Measurements from ENCODE around the gene FAF1.

The FAF1 gene

DNA sequence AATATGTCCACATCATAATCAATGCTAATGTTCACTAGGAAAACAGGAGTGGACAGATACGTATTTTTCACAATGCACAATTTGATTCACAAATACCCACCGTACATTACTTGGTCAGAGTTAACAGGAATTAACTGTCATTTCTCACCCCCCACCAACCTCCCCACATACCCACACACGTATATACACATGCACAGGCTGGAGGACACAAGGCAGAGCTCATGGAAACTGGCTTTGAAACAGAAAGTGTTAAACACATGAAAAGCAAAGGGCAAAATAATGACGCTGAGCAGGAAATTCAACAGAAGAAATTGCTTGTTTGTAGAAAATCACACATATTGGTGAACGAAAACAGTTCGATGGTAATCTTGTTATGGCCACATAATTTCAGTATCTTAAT is 348.4 kb downstream of the FAF1 start:
- no peak for DNase-seq

- DNase-seq = no peak
Measured at GRCh38 chr1:50610563-50610962, 349.5 kb downstream of the FAF1 start.

GRCh38 chr1:50609508-50609907 is 350.6 kb downstream of the FAF1 start:
- no peak for DNase-seq

DNA sequence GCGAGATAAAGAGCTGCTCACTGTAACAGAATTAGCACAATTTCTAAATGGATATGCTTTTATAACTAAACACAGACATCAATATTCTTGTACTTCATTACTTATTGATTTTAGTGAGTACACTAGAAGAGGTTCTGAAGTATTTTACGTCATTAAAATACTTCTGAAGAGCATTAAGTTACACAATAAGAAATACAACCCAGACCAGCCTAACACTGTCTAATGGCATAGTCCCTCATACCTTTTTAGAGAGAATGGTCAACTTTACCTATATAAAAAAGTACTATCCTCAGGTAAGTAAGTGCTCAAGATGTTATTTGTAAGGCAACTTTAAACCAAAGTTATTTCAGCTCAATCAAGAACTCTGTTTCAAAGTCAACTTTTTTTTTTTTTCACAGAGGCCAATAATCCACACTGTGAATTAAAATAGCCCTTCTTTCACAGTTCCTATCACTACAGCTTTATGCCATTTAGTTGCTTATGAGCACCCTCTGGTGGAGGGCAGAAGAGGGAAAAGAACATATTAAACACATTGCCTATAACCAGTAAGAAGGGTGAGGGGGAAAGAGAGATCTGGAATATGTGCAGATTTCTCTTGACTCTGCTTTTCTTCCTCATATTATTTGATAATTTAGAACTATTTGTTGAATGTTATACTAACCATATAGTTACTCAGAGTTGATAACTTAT is 354.7 kb downstream of the FAF1 start:
- no peak for DNase-seq

- DNase-seq = no peak
Measured at GRCh38 chr1:50604580-50604979, 355.5 kb downstream of the FAF1 start.

- no peak for DNase-seq
Measured at GRCh38 chr1:50603274-50604271, 356.5 kb downstream of the FAF1 start.

DNA sequence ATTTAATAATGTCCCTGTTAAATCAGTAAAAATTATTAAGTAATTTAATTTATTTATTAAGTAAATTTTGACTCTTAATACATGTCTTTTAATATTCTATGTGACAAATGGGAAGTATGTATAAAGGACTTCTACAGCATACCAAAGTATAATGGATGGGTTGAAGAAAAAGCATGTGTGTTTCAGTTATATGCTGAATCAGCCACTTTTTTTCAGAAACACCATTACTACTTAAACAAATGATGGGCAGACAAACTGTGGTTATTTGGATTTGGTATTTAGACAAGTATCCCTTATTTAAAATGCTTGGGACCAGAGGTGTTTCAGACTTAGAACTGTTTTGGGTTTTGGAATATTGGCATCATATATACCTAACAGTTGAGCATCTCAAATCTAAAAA is 360.5 kb downstream of the FAF1 start:
- no peak for DNase-seq

- DNase-seq = no peak
Measured at GRCh38 chr1:50595874-50596273, 364.2 kb downstream of the FAF1 start.

DNA sequence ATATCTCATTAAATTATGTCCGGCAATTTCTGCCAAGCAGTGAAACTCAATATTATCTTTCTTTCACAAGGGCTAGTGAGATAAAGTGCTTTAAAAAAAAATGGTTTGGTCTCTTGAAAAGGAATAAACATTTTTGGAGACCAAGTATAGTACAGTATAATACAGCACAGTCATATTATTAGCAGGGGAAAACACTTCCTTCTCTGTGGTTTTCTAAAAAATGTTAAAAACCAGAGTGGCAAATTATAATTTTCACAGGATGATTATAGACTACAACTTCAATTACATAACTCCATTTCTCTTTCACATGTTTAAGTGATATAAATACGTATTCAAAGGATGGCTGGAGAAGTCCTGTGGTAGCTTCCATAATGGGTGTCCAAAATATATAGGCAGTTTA is 366.6 kb downstream of the FAF1 start:
- no peak for DNase-seq

DNA sequence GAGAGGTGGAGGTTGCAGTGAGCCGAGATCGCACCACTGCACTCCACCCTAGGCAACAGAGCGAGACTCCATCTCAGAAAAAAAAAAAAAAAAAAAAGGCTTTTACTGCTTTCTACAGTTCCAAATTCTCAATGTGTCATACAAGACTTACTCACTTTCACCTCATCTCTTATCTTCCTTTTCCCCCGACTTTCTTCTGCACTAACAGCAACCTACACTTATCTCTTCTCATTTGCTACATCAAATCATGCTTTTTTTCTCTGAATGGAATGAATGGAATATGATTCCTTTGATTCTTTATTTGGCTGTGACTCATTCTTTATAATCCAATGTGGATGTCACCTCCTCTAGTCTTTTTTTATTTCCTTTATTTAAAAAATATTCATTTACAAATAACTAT is 368.5 kb downstream of the FAF1 start:
- no peak for DNase-seq

GRCh38 chr1:50582346-50582745 is 377.7 kb downstream of the FAF1 start:
- DNase-seq = no peak

DNA sequence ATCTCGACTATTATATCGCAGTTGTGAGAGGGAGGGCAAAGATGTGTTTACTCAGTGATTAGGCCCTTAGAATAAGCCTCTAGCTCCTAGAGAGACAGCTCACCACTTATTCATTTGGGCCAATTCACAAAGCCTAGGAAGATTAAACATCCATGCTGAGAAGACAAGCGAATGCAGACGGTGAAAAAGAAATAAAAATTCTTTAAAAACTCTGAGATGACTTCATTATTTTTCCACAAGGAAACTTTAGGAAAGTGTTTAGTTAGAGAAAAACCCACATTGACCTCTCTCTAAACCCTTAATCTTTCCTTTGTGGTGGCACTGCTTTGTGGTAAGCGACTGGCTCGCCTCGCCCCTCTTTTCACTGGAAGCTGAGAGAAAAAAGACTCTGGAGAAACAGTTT is 390.0 kb downstream of the FAF1 start:
- DNase-seq = no peak

DNA sequence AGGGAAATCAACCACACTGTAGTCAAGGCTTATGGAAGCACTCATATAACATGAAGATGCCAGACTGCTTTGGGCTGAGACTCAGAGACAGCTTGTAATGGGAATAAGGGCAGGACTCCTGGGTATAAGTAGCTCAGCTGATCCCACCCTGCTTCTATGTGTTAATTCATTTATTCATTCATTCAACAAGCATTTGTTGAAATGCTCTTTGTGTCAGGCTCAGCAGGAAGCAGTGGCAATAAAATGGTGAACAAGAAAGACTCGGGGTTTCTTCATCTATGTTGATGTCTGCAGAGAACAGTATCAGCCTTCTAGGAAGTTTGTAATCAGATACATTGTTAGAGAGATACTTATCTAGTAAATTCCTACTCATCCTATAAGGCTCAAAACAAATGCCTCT is 391.3 kb downstream of the FAF1 start:
- DNase-seq = no peak

DNA sequence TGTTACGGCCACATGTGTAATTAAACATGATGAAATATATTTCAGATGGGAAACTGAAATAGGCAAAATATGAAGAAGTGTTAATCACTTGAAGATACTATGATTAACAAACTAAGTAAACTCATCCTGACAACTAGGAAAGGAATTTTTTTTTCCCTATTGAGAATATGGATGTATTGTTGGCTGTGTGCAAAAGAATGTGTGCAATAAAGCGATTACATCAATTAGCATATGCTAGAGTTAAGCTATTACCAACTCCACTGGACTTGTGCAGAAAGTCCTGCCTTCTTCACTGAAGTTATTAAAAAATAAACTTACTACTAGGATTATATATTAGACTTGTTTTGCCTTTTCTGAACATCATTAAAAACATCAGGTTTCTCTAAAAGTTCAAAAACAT is 393.7 kb downstream of the FAF1 start:
- no peak for DNase-seq

GRCh38 chr1:50564417-50564816 is 395.6 kb downstream of the FAF1 start:
- no peak for DNase-seq

DNA sequence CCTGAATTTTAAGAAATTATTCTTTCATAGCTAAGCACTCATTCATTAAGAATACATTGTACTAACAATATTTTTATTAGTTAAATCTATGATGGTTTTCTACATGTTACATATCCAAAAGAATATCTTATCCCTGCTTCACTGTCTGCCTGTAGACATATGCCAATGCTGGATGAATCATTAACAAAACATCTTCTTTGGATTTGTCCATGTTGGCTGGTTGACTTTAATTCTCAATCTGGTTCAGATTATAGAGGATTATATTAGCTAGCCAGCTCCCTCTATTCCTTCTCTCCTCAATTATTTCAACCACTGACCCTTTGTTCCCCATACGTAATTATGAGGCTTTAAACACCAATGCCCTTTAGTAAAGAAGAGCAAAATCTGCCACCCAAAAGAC is 398.0 kb downstream of the FAF1 start:
- no peak for DNase-seq

DNA sequence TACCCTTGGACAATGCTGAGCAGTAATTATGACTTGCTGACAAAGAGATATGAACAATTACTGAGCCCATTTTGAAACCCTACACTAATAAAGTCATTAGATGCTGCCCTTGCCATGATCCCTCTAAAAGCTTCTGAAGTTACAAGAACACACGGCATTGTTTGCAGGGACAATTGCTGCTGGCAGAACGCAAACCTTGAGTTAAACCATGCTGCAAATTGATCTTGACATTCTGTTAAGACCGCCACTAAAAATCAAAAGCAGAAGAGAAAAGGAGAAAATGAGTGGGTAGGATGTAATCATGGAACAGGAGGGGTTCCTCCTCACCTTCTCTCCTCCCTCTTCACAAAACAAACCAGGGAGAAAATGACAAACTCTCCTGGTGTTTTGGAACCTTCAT is 400.6 kb downstream of the FAF1 start:
- DNase-seq = no peak

- DNase-seq = no peak
Measured at GRCh38 chr1:50553921-50554320, 406.1 kb downstream of the FAF1 start.

- DNase-seq = no peak
Measured at GRCh38 chr1:50548243-50548642, 411.8 kb downstream of the FAF1 start.

- DNase-seq = no peak
Measured at GRCh38 chr1:50542362-50542761, 417.7 kb downstream of the FAF1 start.

DNA sequence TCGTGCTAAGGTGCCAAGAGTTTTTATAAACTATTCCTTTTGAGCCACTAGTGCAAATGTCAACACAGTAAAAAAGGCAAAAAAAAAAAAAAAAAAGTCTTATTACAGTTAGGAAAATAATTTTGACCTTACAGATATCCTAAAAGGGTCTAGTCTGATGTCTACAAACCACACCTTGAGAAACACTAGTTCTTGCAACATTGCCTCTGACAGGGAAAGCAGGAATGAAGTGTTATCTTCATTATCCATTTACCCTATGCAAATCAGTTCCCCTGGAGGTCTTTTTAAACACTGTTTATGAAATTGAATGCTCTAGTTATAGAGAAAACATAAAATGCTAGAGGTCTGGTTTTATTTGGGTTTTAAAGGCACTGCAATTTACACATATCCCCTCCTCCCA is 421.6 kb downstream of the FAF1 start:
- DNase-seq = no peak

- no peak for DNase-seq
Measured at GRCh38 chr1:50531601-50532000, 428.5 kb downstream of the FAF1 start.

DNA sequence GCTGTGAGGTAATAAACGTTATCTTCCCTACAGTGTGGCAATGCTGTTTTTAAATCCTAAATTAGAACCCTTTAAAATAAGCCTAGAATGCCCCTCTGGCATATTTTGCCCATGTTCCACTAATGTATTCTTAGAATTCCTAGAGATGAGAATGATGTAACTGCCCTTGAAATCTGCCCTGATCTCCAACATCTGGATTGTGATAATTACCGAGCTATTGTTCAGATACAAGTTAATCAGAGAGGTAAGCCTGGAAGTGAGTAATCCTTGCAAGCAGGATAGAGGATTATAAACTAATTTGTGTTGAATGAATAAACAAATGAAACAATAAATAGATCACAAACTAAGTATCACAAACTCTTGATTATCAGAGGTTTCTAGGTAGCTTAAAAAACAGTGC is 429.0 kb downstream of the FAF1 start:
- no peak for DNase-seq

DNA sequence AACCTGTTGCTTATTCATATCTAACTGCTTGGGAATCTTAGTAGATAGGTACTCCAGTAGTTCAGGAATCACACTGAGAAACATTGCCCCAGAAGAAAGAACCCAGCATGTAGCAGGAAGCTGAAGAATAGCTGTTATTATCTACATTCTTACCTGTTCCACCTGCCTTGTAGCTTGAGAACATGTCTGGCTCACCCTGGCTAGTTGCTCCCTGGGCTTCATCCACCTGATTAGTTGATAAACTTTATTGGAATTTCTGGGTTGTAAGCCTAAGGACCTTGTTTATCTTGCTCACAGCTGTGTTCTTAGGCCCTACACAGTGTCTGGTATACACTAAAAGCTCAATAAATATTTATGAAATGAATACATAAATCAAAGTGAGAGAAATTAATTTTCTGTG is 430.6 kb downstream of the FAF1 start:
- no peak for DNase-seq
